Muscle layer of colon (tissue), 2 donors: ENCODE data around the gene ANO2.

Experiments used
- H3K27ac ChIP-seq: one replicate; pipeline ENCODE4 v1.7.0; 2013; ENCODE audit warnings: low read depth, mild to moderate bottlenecking, low read length, moderate library complexity
- H3K27me3 ChIP-seq, 2 donors: one replicate each; pipeline ENCODE4 v1.7.0; 2013; ENCODE audit warnings: low read length in 2 of 2, mild to moderate bottlenecking in 2 of 2; ENCODE audit not compliant: insufficient read depth in 2 of 2, control insufficient read depth in 1 of 2
- H3K36me3 ChIP-seq: one replicate; pipeline ENCODE4 v1.7.0; 2013; ENCODE audit warnings: mild to moderate bottlenecking, low read length; ENCODE audit not compliant: insufficient read depth
- H3K4me1 ChIP-seq: one replicate; pipeline ENCODE4 v1.7.0; 2013; ENCODE audit warnings: mild to moderate bottlenecking, low read length; ENCODE audit not compliant: insufficient read depth
- H3K4me3 ChIP-seq, 2 donors: one replicate each; pipeline ENCODE4 v1.7.0; 2013; ENCODE audit warnings: low read length in 2 of 2, low read depth in 1 of 2, mild to moderate bottlenecking in 1 of 2, moderate library complexity in 1 of 2
- H3K9ac ChIP-seq: one replicate; pipeline ENCODE4 v1.7.0; 2013; ENCODE audit warnings: low read length
- H3K9me3 ChIP-seq: one replicate; pipeline ENCODE4 v1.7.0; 2013; ENCODE audit warnings: mild to moderate bottlenecking, low read length
- donor health status: abdominal sarcoma.
- donor health status: Adenocarcinoma of cecum.

ANO2 gene

DNA sequence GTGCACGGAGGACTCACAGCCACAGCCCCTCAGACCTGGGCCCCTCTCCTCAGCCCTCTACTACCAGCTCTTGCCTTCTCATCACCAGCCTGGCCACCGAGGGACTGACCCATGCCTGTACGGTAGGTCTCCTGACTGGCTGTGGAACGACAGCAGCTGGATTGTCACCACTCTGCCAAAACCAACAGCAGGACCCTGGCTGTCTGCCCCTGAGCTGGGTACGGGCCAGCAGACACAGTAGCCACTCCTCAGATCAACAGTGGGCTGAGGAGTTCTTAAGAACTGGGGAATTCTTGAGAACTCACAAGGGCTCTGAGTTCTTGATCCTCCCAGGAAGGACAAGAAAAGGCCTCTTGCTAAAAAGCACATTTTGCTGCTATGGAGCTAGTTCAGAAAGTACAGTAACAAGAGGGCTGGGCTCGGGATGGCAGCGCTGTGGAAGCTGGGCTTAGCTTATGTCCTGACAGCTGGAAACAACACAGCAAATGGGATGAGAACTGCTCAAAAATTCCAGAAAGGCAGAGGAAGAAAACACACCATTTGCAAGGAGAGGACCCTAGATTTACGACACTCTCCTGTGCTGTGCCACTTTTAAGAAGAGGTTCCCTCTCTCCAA lies 176.4 kb downstream of the ANO2 start:
- Histone ChIP-seq H3K36me3 (no peaks in the 10 kb centered on the region), H3K4me3 (no peak overlapping the region), H3K9ac (no peak overlapping the region), H3K9me3 (no peaks in the 10 kb centered on the region), H3K4me1 (no peaks in the 10 kb centered on the region), H3K27ac (no peak overlapping the region), H3K27me3 (peaks cover 0 to 4% of the 10 kb centered on the region in 2 donors)

DNA sequence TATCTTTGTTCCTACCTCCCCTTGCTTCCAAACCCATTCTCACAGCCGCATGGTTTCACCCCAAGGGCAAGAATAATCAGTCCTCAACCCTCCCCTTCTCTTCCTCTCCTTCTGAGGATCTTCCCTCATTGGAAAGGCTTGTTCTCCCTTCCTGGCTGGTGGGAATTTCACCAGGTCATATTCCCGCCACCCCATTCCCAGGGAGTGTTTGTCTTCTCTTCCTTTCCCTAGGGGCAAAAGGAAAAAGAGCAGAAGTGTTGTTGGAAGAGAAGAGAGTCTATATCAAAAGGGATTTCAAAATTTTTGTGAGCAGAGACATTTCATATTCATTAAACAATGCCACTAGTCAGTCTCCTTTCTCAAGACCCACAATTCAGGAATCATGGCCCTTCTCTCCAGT lies 176.9 kb downstream of the ANO2 start:
- Histone ChIP-seq H3K27ac (no peak overlapping the region), H3K9me3 (no peaks in the 10 kb centered on the region), H3K4me1 (no peaks in the 10 kb centered on the region), H3K27me3 (peaks cover 0 to 4% of the 10 kb centered on the region in 2 donors), H3K4me3 (no peak overlapping the region), H3K9ac (no peak overlapping the region), H3K36me3 (no peaks in the 10 kb centered on the region)

DNA sequence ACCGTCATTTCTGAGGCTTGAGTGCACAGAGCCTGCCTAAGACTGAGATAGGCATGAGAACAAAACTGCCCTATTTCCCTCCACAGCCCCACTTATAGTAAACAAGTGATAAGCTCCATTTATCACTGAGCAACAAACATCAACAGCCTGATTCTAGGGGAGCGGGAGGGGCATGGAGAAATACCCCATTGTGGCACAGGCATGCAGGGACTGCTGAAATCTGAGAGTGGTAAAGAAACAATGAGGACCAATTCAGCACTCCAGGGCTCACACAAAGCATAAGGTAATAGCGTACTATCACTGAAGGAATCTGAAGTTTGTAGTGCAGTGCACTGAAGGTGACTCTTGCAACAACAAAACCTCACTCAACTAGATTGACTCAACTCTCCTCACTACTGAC lies 186.7 kb downstream of the ANO2 start:
- H3K4me1 ChIP-seq, result no peaks in the 10 kb centered on the region
- H3K36me3 ChIP-seq, result no peaks in the 10 kb centered on the region
- H3K27ac ChIP-seq, result no peak overlapping the region
- H3K9ac ChIP-seq, result no peak overlapping the region
- no peaks in the 10 kb centered on the region for H3K27me3 ChIP-seq
- no peaks in the 10 kb centered on the region for H3K9me3 ChIP-seq
- H3K4me3 ChIP-seq, result no peak overlapping the region

DNA sequence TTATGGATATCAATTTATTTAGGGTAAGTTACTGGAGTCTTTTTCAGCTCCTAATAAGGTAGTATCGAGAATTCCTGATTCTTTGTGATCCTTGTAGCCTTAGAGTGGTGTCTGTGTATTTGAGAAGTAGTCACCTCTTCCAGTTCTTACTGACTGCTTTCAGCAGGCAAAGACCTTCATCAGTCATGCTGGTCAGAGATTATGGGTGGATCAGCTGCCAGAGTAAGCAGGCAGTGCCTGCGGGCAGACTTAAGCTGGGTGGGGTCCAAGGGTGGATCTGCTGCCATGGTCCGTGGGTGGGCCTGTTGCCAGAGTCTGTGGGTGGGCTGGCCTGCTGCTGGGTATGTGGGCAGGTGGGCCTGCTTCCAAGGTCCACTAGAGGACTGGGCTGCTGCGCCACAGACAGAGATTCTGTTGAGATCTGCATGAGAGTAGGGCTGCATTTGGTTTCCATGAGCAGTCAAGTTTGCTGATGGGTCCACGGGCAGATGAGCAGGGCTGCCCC lies 188.7 kb downstream of the ANO2 start:
- Histone ChIP-seq H3K9ac (no peak overlapping the region), H3K4me3 (no peak overlapping the region), H3K27me3 (no peaks in the 10 kb centered on the region), H3K9me3 (no peaks in the 10 kb centered on the region), H3K36me3 (no peaks in the 10 kb centered on the region), H3K27ac (no peak overlapping the region), H3K4me1 (no peaks in the 10 kb centered on the region)

DNA sequence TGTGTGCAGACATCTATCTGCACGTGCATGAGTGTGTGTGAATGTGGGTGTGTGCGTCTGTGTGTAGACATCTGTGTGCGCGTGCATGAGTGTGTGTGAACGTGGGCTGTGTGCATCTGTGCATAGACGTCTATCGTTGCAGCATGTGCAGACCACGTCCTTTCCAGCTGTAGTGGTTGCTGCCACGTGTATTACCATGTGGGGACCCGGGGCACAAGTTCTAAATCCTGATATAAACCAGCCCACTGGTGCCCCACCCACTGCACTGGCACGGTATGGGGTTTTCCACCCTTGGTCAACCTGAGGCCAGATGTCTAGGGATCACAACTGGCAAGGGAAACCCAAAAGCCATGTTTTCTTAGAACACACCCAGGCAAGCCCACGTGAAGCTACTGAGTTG lies 197.0 kb downstream of the ANO2 start:
- H3K27me3 ChIP-seq, result no peaks in the 10 kb centered on the region
- no peaks in the 10 kb centered on the region for H3K9me3 ChIP-seq
- H3K4me1 ChIP-seq, result no peaks in the 10 kb centered on the region
- H3K9ac ChIP-seq, result no peak overlapping the region
- H3K4me3 ChIP-seq, result no peak overlapping the region
- H3K27ac ChIP-seq, result no peak overlapping the region
- H3K36me3 ChIP-seq, result no peaks in the 10 kb centered on the region

DNA sequence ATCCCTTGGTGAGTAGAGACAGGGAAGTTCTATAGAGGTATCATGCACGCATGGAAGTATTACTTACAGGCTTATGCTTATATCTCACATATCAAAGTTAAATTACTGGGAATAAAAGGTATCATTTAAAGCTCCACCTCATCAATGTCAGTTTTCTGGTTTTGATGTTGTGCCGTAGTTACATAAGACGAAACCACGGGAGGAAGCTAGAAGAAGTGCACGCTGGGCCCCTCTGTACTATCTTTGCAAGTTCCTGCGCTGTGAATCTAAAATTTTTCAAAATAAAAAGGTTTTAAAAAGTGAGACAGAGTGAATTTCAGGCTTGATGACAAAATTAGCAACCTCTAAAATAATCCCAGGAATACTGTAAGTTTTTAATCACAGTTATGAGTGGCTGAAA lies 198.1 kb downstream of the ANO2 start:
- Histone ChIP-seq H3K36me3 (no peaks in the 10 kb centered on the region), H3K9me3 (no peaks in the 10 kb centered on the region), H3K9ac (no peak overlapping the region), H3K4me1 (no peaks in the 10 kb centered on the region), H3K27ac (no peak overlapping the region), H3K4me3 (no peak overlapping the region), H3K27me3 (no peaks in the 10 kb centered on the region)

DNA sequence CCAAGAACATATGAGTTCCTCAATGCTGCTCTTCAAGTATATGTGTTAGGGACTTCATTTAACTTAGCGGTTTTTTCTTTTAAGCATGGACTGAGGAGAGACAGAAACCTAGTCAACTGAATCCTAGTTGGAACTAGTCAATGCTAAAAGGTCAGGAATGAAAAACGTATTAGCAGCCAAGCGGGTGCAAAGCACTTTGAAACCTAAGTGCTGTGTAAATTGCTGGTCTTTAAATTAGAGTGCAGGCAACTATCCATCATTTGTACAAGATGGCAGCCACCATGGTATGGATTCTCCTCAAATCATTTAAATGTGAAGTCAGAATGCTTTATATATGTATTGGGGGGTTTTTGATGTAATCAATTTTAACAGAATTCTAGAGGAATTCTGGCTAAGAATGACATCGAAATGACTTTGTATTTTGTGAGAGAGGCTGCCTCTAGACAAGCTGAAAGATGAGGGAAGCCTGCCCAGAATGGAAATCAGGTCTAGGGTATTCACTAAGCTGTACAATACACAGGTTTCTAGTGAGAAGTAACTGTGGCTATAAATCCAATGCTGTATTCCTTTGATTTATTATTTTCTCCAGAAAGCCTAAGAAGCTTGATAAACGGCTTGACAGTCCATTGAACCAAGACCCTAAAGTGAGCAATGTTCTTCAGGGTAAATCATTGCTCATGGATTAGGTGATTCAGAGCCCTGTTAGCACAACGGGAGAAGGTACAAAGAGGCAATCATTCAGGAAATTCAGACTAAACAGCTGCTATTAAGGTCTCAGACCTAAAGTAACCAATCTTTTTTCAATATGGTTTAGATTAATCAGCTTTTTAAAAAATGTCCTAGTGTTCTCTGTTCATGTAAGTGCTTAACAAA lies 198.8 kb downstream of the ANO2 start:
- no peaks in the 10 kb centered on the region for H3K36me3 ChIP-seq
- no peak overlapping the region for H3K9ac ChIP-seq
- no peaks in the 10 kb centered on the region for H3K9me3 ChIP-seq
- H3K27me3 ChIP-seq, result no peaks in the 10 kb centered on the region
- H3K4me3 ChIP-seq, result no peak overlapping the region
- H3K4me1 ChIP-seq, result no peaks in the 10 kb centered on the region
- H3K27ac ChIP-seq, result no peak overlapping the region

DNA sequence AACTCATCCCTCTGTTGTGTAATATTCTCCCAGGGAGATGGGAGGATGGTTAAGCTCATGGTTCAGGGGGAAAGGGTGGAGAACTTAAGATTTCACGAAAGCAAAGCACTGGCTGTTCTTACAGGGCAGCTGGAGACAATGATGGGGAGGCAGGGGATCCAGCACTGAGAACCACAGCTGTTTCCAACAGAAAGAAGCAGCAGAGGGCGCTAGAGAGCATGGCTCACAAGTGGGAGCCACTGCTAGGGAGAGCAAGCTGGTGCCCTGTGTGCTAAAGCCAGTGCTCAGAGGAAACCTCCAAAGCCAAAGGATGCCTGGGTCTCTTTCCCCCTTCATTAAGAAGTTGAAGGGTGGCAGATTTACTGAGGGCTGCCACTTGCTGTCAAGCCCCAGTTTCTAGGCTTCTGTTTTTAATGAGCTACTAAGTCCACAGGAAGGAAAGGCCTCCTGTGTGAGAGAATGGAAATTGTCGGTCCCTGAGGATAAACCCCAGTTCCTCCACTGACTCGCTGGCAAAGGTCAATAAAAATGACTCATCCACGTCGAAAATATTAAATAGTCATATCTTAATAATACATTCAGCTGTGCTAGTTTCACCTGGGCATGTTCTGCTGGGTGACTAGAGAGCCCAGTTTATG lies 199.7 kb downstream of the ANO2 start:
- H3K27me3 ChIP-seq, result no peaks in the 10 kb centered on the region
- H3K4me3 ChIP-seq, result no peak overlapping the region

DNA sequence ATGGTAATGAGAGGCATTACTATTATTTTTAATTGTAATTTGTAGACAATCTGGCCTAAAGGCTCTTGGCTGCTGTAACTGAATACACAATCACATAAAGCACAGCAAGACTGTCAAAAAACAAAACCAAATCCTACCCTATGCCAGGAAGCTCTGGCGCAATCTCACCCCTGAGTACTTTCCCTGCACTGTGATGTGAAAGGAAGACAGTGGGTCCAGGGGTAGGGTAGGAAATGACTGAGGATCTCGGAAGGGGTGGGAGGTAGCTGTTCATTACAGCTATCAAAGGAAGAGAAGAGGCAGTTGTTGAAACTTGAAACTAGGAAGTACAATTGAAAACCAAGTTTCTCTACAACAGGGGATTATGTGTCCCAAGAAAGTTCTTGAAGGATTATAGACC lies 202.8 kb downstream of the ANO2 start:
- Histone ChIP-seq H3K9me3 (no peaks in the 10 kb centered on the region), H3K36me3 (no peaks in the 10 kb centered on the region), H3K9ac (no peak overlapping the region), H3K4me3 (no peak overlapping the region), H3K27me3 (no peaks in the 10 kb centered on the region), H3K27ac (no peak overlapping the region), H3K4me1 (no peaks in the 10 kb centered on the region)

More for the DNA sequence above, 199.7 kb downstream of the ANO2 start:
- Histone ChIP-seq H3K9me3 (no peaks in the 10 kb centered on the region), H3K9ac (no peak overlapping the region), H3K36me3 (no peaks in the 10 kb centered on the region), H3K4me1 (no peaks in the 10 kb centered on the region), H3K27ac (no peak overlapping the region)

DNA sequence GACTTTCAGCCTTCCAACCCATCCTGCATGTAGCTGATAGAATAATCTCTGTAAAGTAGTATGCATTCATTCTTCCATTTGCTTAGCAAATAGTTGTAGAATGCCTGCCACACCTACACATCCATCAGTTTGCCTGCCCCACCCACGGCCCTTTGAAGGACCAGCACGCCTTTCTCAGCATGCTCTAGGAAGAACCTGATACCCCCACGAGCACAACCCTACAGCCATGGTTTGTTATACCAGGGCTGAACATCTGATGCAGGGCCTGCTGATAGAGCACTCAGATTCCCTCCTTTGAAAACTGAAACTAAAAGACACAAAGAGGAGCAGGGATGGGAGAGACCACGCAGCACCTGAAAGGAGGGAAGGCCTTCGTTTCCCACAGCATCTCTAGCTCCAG lies 205.1 kb downstream of the ANO2 start:
- H3K4me3 ChIP-seq, result no peak overlapping the region
- H3K9me3 ChIP-seq, result no peaks in the 10 kb centered on the region
- H3K27ac ChIP-seq, result no peak overlapping the region
- H3K9ac ChIP-seq, result no peak overlapping the region
- H3K4me1 ChIP-seq, result no peaks in the 10 kb centered on the region
- H3K27me3 ChIP-seq, result no peaks in the 10 kb centered on the region
- H3K36me3 ChIP-seq, result no peaks in the 10 kb centered on the region

DNA sequence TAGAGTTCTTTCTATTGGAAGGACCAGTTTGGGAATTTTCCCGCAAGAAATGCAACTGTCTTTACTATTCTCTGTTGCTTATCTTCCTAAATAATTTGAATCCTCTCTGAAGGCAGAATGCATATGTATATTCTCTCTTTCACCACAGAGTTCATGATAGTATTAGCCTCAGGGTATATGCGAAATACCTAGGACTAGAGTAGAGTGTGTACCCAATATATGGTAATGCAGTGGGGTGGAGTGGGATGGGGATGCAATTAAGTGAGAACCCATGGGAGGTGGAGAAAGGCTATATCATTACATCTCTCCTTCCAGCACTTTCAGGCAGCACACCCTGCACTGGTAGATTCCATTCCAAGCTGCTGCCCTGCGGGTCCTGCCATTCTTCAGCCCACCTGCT lies 207.3 kb downstream of the ANO2 start:
- Histone ChIP-seq H3K27ac (no peak overlapping the region), H3K4me3 (no peak overlapping the region), H3K27me3 (no peaks in the 10 kb centered on the region), H3K4me1 (no peaks in the 10 kb centered on the region), H3K9me3 (no peaks in the 10 kb centered on the region), H3K36me3 (no peaks in the 10 kb centered on the region), H3K9ac (no peak overlapping the region)
